Choroid plexus epithelial cell (primary cell): ENCODE measurements around the gene REV3L.

Source experiments
- DNase-seq: peaks from one replicate; pipeline ENCODE4 v3.0.0-alpha.2; 2010; ENCODE audit warnings: low read depth
- H3K4me3 ChIP-seq: 2 replicates; pipeline ENCODE4 v1.5.1; 2011; ENCODE audit warnings: low read depth, mild to moderate bottlenecking, control low read depth, low read length, moderate library complexity
- CTCF ChIP-seq: conservative IDR thresholded peaks from 2 replicates; pipeline ENCODE4 v1.5.1; 2011; ENCODE audit warnings: low read depth, mild to moderate bottlenecking, control low read depth, inconsistent platforms, low read length, moderate library complexity

REV3L gene

GRCh38 chr6:111414373-111414772 lies 68.6 kb downstream of the REV3L start:
- TF ChIP-seq CTCF: no peak
- no peak for DNase-seq
- no peak overlapping the region for H3K4me3 ChIP-seq

DNA sequence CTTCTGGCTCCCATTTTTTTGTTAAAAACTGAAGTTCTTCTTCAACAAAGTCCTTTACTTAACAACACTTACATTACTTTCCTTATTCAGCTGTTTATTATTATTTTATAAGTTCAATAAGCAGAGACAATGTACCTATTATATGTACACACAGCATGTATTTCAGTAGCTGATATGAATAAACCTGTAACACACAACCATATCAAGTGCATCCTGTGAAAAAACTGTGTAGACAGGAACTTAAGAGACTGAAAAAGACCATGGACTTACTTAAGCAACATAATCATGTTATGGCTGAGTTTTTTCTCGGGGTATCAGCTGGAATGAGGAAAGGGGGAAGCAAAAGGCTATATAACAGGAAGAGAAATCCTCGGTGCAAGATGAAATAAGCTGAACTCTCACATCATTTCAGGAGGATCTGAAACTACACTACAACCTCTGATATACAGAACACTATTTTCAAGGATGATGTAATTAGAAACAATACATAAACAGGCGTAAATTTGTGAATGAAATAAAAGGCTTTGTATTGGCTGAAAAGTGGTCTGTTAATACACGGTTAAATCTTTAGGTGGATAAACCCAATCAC lies 70.9 kb downstream of the REV3L start:
- H3K4me3 ChIP-seq: no peak overlapping the region
- no peak for TF ChIP-seq CTCF
- no peak for DNase-seq

DNA sequence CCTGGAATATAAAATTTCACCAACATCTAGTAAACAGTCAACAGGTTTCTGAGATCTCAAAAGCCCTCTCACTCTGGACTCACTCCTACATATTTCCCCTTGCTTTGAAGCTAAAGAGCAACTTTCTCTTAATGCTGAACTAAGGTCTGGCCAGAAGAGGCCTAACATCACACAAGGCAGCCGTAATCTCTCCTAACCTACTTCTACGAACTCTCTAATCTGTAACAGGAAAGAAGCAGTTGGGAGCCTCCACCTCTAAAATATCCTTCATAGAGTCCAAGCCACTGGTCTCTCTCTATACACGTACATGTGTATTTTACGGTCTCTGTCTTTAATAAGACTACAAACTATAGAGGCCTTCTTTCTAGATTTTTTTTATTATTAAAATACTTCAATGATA lies 72.0 kb downstream of the REV3L start:
- H3K4me3 ChIP-seq: no peak overlapping the region
- DNase-seq: no peak
- TF ChIP-seq CTCF: no peak

DNA sequence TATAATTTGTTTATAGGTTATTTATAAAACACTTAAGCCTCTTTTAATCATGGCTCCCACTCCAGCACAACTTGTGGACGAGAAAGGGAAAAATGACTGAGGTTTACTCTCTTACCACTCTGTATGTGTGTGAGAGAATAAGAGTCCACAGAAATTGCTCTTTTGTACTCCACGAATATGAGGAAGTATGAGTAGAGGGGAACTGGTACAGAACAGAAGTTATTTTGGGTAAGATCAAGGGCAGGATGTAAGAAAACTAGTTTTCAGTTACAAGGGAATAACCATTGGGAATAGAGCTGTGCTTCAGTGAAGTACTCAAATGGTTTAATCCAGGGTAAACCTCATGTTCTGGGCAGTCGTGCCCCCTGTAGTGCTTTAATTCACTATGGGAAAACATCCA lies 72.6 kb downstream of the REV3L start:
- no peak for TF ChIP-seq CTCF
- H3K4me3 ChIP-seq: no peak overlapping the region
- DNase-seq: no peak

DNA sequence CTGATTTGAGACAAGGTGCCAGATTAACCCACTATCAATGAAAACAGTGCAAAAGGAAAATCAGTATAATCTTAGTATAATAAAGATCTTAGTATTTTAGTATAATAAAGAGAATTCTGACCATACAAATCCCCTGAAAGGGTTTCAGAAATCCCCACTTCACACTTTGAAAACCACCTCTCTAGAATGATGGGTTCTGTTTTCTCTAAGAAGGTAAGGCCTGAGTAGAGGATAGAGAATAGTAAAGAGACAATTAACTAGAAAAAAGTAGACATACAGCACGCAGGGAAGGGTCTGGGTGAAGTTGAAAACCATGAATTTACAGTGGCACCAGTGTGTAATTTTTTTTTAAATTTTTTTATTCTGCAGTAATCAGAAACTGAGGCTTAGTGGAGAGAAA lies 73.6 kb downstream of the REV3L start:
- no peak overlapping the region for H3K4me3 ChIP-seq
- TF ChIP-seq CTCF: no peak
- DNase-seq: no peak

DNA sequence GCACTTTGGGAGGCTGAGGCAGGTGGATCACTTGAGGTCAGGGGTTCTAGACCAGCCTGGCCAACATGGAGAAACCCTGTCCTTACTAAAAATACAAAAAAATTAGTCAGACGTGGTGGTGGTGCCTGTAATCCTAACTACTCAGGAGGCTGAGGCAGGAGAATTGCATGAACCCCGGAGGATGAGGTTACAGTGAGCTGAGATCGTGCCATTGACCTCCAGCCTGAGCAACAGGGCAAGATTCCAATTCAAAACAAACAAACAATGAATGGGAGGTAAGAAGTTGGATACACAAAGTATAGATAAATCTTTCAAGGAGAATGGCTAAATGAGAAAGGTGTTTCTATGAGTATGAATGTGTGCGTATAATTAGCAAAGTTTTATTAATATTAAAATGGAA lies 75.3 kb downstream of the REV3L start:
- no peak for TF ChIP-seq CTCF
- DNase-seq: no peak
- no peak overlapping the region for H3K4me3 ChIP-seq

DNA sequence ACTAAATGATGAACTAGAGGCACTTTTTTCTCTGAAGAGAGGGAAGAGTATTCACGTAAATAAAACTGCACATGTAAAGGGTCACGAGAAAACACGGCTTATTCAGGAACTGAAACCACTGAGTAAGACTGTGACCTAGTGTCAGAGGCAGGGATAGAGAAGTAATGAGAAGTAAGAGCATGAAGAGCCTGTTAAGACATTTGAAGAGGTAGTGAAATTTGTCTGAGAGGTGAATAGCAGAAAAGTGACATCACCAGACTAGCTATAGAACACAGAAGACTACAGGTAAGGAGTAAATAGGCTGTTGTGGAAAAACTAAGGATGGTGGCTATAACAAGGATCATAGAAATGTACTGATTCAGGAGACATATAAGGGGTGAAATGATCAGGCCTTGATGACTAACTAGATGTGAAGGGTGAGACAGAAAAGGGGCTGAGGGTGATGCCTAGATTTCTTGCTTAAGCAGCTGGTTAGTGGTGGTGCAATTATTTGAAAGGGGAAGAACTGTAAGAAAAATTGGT lies 76.8 kb downstream of the REV3L start:
- DNase-seq: no peak
- no peak for TF ChIP-seq CTCF

More for the DNA sequence above, 76.8 kb downstream of the REV3L start:
- no peak overlapping the region for H3K4me3 ChIP-seq
